ENCODE data around the gene SLC38A7. TPM values are rescaled to one million over a fixed set of nuclear protein-coding genes. Genes with fewer than 3 reads are reported as not detected.
A peak's percentile ranks its signal among the peaks of the same experiment; 100 is the strongest.

SLC38A7 gene
- total and polyA plus RNA-seq, 2 experiments from 2014 or later, result 13.9 to 27.8 TPM

GRCh38 chr16:58644108-58644507, 40.5 kb downstream of the SLC38A7 start:
- H3K27ac Mint-ChIP-seq, result no peak overlapping the region
- TF ChIP-seq REST (IDR thresholded peaks at IDR 0.05; ENCODE audit: unreplicated experiment) (no peak), NANOG (IDR thresholded peaks at IDR 0.05; ENCODE audit: borderline replicate concordance) (no peak), EZH2phosphoT487 (IDR thresholded peaks at IDR 0.05; ENCODE audit: unreplicated experiment) (no peak), ETS1 (IDR thresholded peaks at IDR 0.05) (no peak), JUNB (IDR thresholded peaks at IDR 0.05; ENCODE audit: unreplicated experiment) (no peak), STAT1 (IDR thresholded peaks at IDR 0.05; ENCODE audit: unreplicated experiment) (no peak), EZH2 (IDR thresholded peaks at IDR 0.05; ENCODE audit: low read depth, unreplicated experiment) (no peak)

GRCh38 chr16:58640949-58641348, 43.6 kb downstream of the SLC38A7 start:
- ATAC-seq, result no peak
- no peak for DNase-seq (ENCODE audit: low spot score)
- no peak overlapping the region for H3K4me3 Mint-ChIP-seq
- H3K79me2 ChIP-seq (replicated peaks; ENCODE audit: insufficient read depth), result no peaks in the 10 kb centered on the region
- peaks cover 10% of the 10 kb centered on the region for H3K27me3 Mint-ChIP-seq (ENCODE audit: insufficient read depth, low read depth, poor library complexity)
- H2AFZ ChIP-seq, result peak overlapping the region; percentile 47; the same call in 1 of the 2 replicates
- H3K27ac Mint-ChIP-seq, result no peak overlapping the region
- no peaks in the 10 kb centered on the region for H3K36me3 Mint-ChIP-seq (ENCODE audit: low read depth)
- no peak overlapping the region for H3K27ac ChIP-seq (ENCODE audit: low read depth)
- H3K4me2 ChIP-seq, result no peak overlapping the region
- H3K9me2 ChIP-seq (ENCODE audit: insufficient read depth), result no peaks in the 10 kb centered on the region
- H3K9me3 Mint-ChIP-seq, result no peaks in the 10 kb centered on the region
- H3F3A ChIP-seq (replicated peaks; ENCODE audit: low read depth), result no peaks in the 10 kb centered on the region
- H3K4me1 Mint-ChIP-seq, result no peaks in the 10 kb centered on the region
- no peaks in the 10 kb centered on the region for H3K4me1 ChIP-seq (ENCODE audit: insufficient read depth)
- no peaks in the 10 kb centered on the region for H4K20me1 ChIP-seq (replicated peaks; ENCODE audit: insufficient read depth)
- H3K27me3 ChIP-seq (ENCODE audit: insufficient read depth), result no peaks in the 10 kb centered on the region
- H3K4me3 ChIP-seq, result no peak overlapping the region
- H3K36me3 ChIP-seq (ENCODE audit: insufficient read depth), result no peaks in the 10 kb centered on the region
- no peak for TF ChIP-seq EZH2phosphoT487 (IDR thresholded peaks at IDR 0.05; ENCODE audit: unreplicated experiment)
- no peak for TF ChIP-seq ZNF331 (CRISPR knock-in tag; IDR thresholded peaks at IDR 0.05; ENCODE audit: low read depth)
- TF ChIP-seq POLR2AphosphoS5 (IDR thresholded peaks at IDR 0.05; ENCODE audit: low read depth), result no peak
- TF ChIP-seq CTCF (conservative IDR thresholded peaks at IDR 0.05; ENCODE audit: low read depth in 2 of 2), result no peak
- no peak for TF ChIP-seq JUNB (IDR thresholded peaks at IDR 0.05; ENCODE audit: unreplicated experiment)
- TF ChIP-seq ETS1 (IDR thresholded peaks at IDR 0.05), result no peak
- no peak for TF ChIP-seq NANOG (IDR thresholded peaks at IDR 0.05; ENCODE audit: borderline replicate concordance)
- TF ChIP-seq EZH2 (IDR thresholded peaks at IDR 0.05; ENCODE audit: low read depth, unreplicated experiment), result no peak
- no peak for TF ChIP-seq CREB1 (CRISPR knock-in tag; IDR thresholded peaks at IDR 0.05; ENCODE audit: low read depth)
- no peak for TF ChIP-seq REST (IDR thresholded peaks at IDR 0.05; ENCODE audit: unreplicated experiment)

More at GRCh38 chr16:58644108-58644507, 40.5 kb downstream of the SLC38A7 start:
- Histone ChIP-seq H2AFZ (no peak overlapping the region), H3K79me2 (replicated peaks; ENCODE audit: insufficient read depth) (no peaks in the 10 kb centered on the region), H3K4me2 (no peak overlapping the region), H3K36me3 (ENCODE audit: insufficient read depth) (no peaks in the 10 kb centered on the region), H4K20me1 (replicated peaks; ENCODE audit: insufficient read depth) (no peaks in the 10 kb centered on the region), H3K9me2 (ENCODE audit: insufficient read depth) (no peaks in the 10 kb centered on the region), H3F3A (replicated peaks; ENCODE audit: low read depth) (no peaks in the 10 kb centered on the region), H3K27me3 (ENCODE audit: insufficient read depth) (no peaks in the 10 kb centered on the region), H3K4me1 (ENCODE audit: insufficient read depth) (no peaks in the 10 kb centered on the region), H3K27ac (ENCODE audit: low read depth) (no peak overlapping the region), H3K4me3 (no peak overlapping the region)
- no peaks in the 10 kb centered on the region for H3K4me1 Mint-ChIP-seq
- peaks cover 14% of the 10 kb centered on the region for H3K27me3 Mint-ChIP-seq (ENCODE audit: insufficient read depth, low read depth, poor library complexity)
- no peak for DNase-seq (ENCODE audit: low spot score)
- H3K4me3 Mint-ChIP-seq, result no peak overlapping the region
- ATAC-seq, result no peak
- H3K9me3 Mint-ChIP-seq, result no peaks in the 10 kb centered on the region
- H3K36me3 Mint-ChIP-seq (ENCODE audit: low read depth), result no peaks in the 10 kb centered on the region
